PFSK-1 (cell line): Measurements from ENCODE around the gene LUZP2.

Experiments
- POLR2AphosphoS5 ChIP-seq: IDR thresholded peaks from 2 replicates; pipeline ENCODE4 v1.6.1; 2012; ENCODE audit warnings: low read depth, mild to moderate bottlenecking, control low read depth, low read length, moderate library complexity
- REST ChIP-seq, 2 experiments: IDR thresholded peaks; 2 replicates each; pipeline versions ENCODE4 v1.6.1 to v1.8.0; 2011 to 2012; ENCODE audit warnings: low read depth in 2 of 2, low read length in 2 of 2, control low read depth in 1 of 2, inconsistent platforms in 1 of 2, mild to moderate bottlenecking in 1 of 2, moderate library complexity in 1 of 2; ENCODE audit not compliant: insufficient read depth in 1 of 2
- SIN3A ChIP-seq: IDR thresholded peaks from 2 replicates; pipeline ENCODE4 v1.6.1; 2012; ENCODE audit warnings: mild to moderate bottlenecking, low read length, moderate library complexity, borderline replicate concordance; ENCODE audit not compliant: insufficient read depth
- TAF1 ChIP-seq: IDR thresholded peaks from 2 replicates; pipeline ENCODE4 v1.6.1; 2012; ENCODE audit warnings: low read length, control low read depth, borderline replicate concordance; ENCODE audit not compliant: insufficient read depth

GRCh38 chr11:24661331-24661730 lies 164.5 kb downstream of the LUZP2 start:
- TF ChIP-seq SIN3A (no peak), POLR2AphosphoS5 (no peak), TAF1 (no peak), REST (IDR thresholded peaks at IDR 0.05; ENCODE audit: insufficient read depth in 1 of 2, low read depth in 2 of 2, low read length in 2 of 2) (no peak)
